ENCODE results near the gene RASL11B.

The RASL11B gene

GRCh38 chr4:52843958-52844357, 18.2 kb upstream of the RASL11B start:
- DNase-seq: peak; percentile 1 to 75

GRCh38 chr4:52844596-52844995, 17.5 kb upstream of the RASL11B start:
- no peak for DNase-seq

- DNase-seq: no peak
These were observed 15.6 kb upstream of the RASL11B start for GRCh38 chr4:52846502-52846901.

GRCh38 chr4:52848254-52848653, 13.9 kb upstream of the RASL11B start:
- DNase-seq: no peak

- no peak for DNase-seq
These were observed 11.6 kb upstream of the RASL11B start for GRCh38 chr4:52850406-52851124.

- DNase-seq: no peak
These were observed 10.1 kb upstream of the RASL11B start for GRCh38 chr4:52852041-52852440.

GRCh38 chr4:52852711-52853110, 9.4 kb upstream of the RASL11B start:
- DNase-seq: no peak

- peak in 1 of 2 donors; percentile 15 for DNase-seq
These were observed 8.8 kb upstream of the RASL11B start for GRCh38 chr4:52853351-52853750.

GRCh38 chr4:52856801-52857200, 5.3 kb upstream of the RASL11B start:
- peak in 1 of 2 donors; percentile 32 for DNase-seq

- DNase-seq: no peak
These were observed 1.8 kb upstream of the RASL11B start for GRCh38 chr4:52860361-52860760.

GRCh38 chr4:52861171-52861823, 820 bp upstream of the RASL11B start:
- DNase-seq: no peak

- DNase-seq: no peak
These were observed 583 bp downstream of the RASL11B start for GRCh38 chr4:52862639-52863161.

- no peak for DNase-seq
These were observed 1.2 kb downstream of the RASL11B start for GRCh38 chr4:52863324-52863723.

GRCh38 chr4:52864793-52865192, 2.7 kb downstream of the RASL11B start:
- DNase-seq: no peak

GRCh38 chr4:52865300-52865699, 3.2 kb downstream of the RASL11B start:
- DNase-seq: no peak

- no peak for DNase-seq
These were observed 4.6 kb downstream of the RASL11B start for GRCh38 chr4:52866734-52867133.

GRCh38 chr4:52867163-52867562, 5.0 kb downstream of the RASL11B start:
- DNase-seq: no peak

- no peak for DNase-seq
These were observed 6.0 kb downstream of the RASL11B start for GRCh38 chr4:52868133-52868532.

GRCh38 chr4:52869196-52869595, 7.1 kb downstream of the RASL11B start:
- DNase-seq: no peak

- no peak for DNase-seq
These were observed 7.5 kb downstream of the RASL11B start for GRCh38 chr4:52869656-52870055.

- DNase-seq: no peak
These were observed 8.1 kb downstream of the RASL11B start for GRCh38 chr4:52870225-52870624.

GRCh38 chr4:52873191-52873590, 11.1 kb downstream of the RASL11B start:
- DNase-seq: no peak

- DNase-seq: no peak
These were observed 11.8 kb downstream of the RASL11B start for GRCh38 chr4:52873861-52874343.

- no peak for DNase-seq
These were observed 12.8 kb downstream of the RASL11B start for GRCh38 chr4:52874948-52875347.
